HCT116 (cell line): Measurements from ENCODE around the gene PRR36. TPM values are rescaled to one million over a fixed set of nuclear protein-coding genes. Genes with fewer than 3 reads are reported as not detected.
A peak's percentile ranks its signal among the peaks of the same experiment; 100 is the strongest.

Experiments
- ATF3 ChIP-seq: IDR thresholded peaks from 2 replicates; pipeline ENCODE4 v1.6.1; 2012
- CBX3 ChIP-seq: IDR thresholded peaks from 2 replicates; pipeline ENCODE4 v1.6.1; 2012; ENCODE audit warnings: low read depth
- CEBPB ChIP-seq: IDR thresholded peaks from 2 replicates; pipeline ENCODE4 v1.6.1; 2012; ENCODE audit warnings: low read depth
- EZH2 ChIP-seq: fragments of 200-600 bp; sonication (generic); IDR thresholded peaks from 2 replicates; pipeline ENCODE4 v1.6.1; 2017; ENCODE audit warnings: antibody characterized with exemption, mixed run types
- EZH2phosphoT487 ChIP-seq: fragments of 200-600 bp; IDR thresholded peaks from 2 replicates; pipeline ENCODE4 v1.6.1; 2018; ENCODE audit warnings: antibody characterized with exemption, borderline replicate concordance
- POLR2A ChIP-seq: IDR thresholded peaks from 2 replicates; pipeline ENCODE4 v1.7.0; 2011; ENCODE audit warnings: borderline replicate concordance; ENCODE audit not compliant: insufficient read depth, insufficient read length; ENCODE audit errors: extremely low read depth
- RAD21 ChIP-seq: IDR thresholded peaks from 2 replicates; pipeline ENCODE4 v1.6.1; 2012; ENCODE audit warnings: low read depth, mild to moderate bottlenecking
- TCF7L2 ChIP-seq: IDR thresholded peaks from 2 replicates; pipeline ENCODE4 v1.7.0; 2011; ENCODE audit warnings: borderline replicate concordance, inconsistent platforms; ENCODE audit not compliant: insufficient read depth, insufficient read length; ENCODE audit errors: extremely low read depth
- YY1 ChIP-seq: IDR thresholded peaks from 2 replicates; pipeline ENCODE4 v1.6.1; 2011; ENCODE audit warnings: low read length, low read depth, moderate library complexity, mild to moderate bottlenecking; ENCODE audit not compliant: insufficient replicate concordance; ENCODE audit errors: extremely low read depth
- ZBTB33 ChIP-seq: IDR thresholded peaks from 2 replicates; pipeline ENCODE4 v1.6.1; 2011; ENCODE audit warnings: mild to moderate bottlenecking, low read length, moderate library complexity; ENCODE audit not compliant: insufficient replicate concordance; ENCODE audit errors: extremely low read depth
- ZNF274 ChIP-seq: fragments of 200-500 bp; sonication (Bioruptor generic); IDR thresholded peaks from 2 replicates; pipeline ENCODE4 v1.6.1; 2014; ENCODE audit warnings: mild to moderate bottlenecking, low read depth, low read length, inconsistent platforms
- total RNA-seq: library from RNA; stranded (reverse); gene quantifications from one replicate; pipeline ENCODE4 v1.2.1, GENCODE V29; 2021; ENCODE audit not compliant: unreplicated experiment
- TF ChIP-seq, protein P1 (sequence below): IDR thresholded peaks from 2 replicates; pipeline ENCODE4 v1.6.1; 2012

PRR36 gene
- total RNA-seq, 1 experiment from 2014 or later = 7.5 TPM

DNA sequence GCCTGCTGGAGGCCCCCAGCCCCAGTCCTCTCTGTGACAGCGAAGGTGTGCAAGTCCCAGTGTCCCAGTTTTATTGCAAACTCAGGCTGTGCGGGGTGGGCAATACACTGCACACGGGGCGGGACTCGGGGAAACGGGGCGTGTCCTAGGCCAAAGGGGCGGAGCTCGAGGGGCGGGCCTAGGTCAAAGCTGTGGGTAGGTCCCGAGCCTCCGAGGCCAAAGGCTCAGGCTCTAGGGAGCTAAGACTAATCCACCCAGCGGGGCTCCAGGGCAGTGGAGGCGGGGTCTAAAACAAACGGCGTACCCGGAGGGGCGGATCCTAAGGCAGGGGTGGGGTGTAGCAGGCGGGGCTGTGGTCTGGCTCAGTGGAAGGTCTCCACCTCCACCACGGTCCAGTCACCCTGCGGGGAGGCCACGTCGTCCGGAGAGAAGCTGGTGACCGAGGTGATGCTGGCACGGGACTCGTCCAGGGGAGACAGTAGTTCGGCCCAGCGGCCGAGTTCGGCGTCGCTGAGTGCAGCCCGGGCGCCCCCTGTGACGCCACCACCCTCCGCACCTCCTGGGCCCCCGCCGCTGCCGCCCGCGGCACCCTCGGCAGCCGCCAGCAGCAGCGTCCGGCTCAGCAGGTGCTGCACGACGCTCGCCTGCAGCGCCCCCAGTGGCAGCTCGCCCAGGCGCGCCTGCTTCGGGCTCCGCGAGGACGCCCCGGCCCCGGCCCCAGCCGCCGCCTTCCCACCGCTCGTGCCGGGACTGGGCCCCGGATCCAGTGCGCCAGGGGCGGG, 5.3 kb downstream of the PRR36 start (continued):
- peak; percentile 21 for TF ChIP-seq TCF7L2
- no peak for TF ChIP-seq EZH2
- TF ChIP-seq ZBTB33 = no peak
- no peak for TF ChIP-seq POLR2A
- TF ChIP-seq, protein P1, sequence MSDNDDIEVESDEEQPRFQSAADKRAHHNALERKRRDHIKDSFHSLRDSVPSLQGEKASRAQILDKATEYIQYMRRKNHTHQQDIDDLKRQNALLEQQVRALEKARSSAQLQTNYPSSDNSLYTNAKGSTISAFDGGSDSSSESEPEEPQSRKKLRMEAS = peak; percentile 77; the same call in 1 of the 2 replicates
- TF ChIP-seq ZNF274 = no peak
- TF ChIP-seq CBX3 = no peak
- no peak for TF ChIP-seq EZH2phosphoT487
- no peak for TF ChIP-seq CEBPB
- TF ChIP-seq ATF3 = no peak
- no peak for TF ChIP-seq RAD21
- TF ChIP-seq YY1 = no peak
